Mesenteric fat pad (tissue), 1 donor: ENCODE results near the gene ZC3H13. TPM values are rescaled to one million over a fixed set of nuclear protein-coding genes. Genes with fewer than 3 reads are reported as not detected.

Experiments used
- total RNA-seq: library from RNA; stranded (reverse); fragmentation: NEBNext Ultra II Directional; extraction: Animal tissue kit (Norgen Biotek cat#: 25700); gene quantifications from one replicate; pipeline ENCODE4 v1.2.1, GENCODE V29; 2021
- donor health status: DM: yes; HTN: yes; CAD: no.

ZC3H13 gene
- total RNA-seq, 1 donor from 2014 or later: 44.1 TPM

Other genes starting within 250 kb of the ZC3H13 start
- not detected for gene SIAH3, start 201.0 kb downstream of the ZC3H13 start, total RNA-seq
- gene CPB2, start 52.3 kb upstream of the ZC3H13 start, total RNA-seq: not detected
- 195 TPM for gene LCP1, start 129.4 kb upstream of the ZC3H13 start, total RNA-seq
- 0.19 TPM for gene LRRC63, start 159.2 kb upstream of the ZC3H13 start, total RNA-seq